ENCODE results near the gene ZNF143. TPM values are rescaled to one million over a fixed set of nuclear protein-coding genes. Genes with fewer than 3 reads are reported as not detected.
"Not testable (repeated sequence)": the region's sequence is repeated elsewhere in the genome, so short reads cannot be mapped to it uniquely, and the experiment has no call there.

The ZNF143 gene
- total RNA-seq, 1 donor from 2014 or later, result 30.9 TPM

DNA sequence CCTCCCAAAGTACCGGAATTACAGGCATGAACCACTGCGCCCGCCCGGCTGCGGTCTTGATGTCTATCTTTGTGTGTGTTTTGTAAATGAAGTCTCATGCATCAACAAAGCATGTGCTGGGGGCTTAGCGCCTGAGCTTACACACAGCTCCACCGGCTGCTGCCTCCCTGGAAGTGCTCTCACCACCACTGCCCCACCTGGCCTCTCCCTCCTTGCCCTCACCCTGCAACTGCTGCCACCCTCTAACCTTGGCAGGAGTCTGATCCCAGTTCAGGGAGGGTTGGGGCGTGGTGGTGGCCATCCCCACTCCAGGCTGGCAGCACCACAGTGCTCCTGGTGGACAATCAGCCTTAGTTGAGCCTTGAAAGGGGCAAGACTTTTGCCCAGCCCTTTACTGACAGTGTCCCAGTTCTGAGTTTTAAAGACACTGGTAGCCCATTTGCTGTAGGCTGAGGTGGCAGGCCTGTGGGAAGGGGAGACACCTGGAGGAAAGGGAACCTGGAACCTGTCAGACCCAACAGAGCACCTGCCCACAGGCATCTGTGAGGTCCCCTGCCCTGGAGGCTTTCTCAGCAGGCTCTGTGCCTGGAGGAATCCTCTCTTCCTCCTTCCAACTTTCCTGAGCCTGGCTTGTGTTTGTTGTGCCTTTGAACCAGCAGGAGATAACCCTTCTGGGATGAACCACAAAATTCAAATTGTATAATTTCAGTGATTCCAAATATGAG lies 70.3 kb downstream of the ZNF143 start:
- Mint-ChIP-seq H3K9me3 (no peaks in the 10 kb centered on the region), H3K4me1 (ENCODE audit: low read depth) (no peaks in the 10 kb centered on the region), H3K27me3 (ENCODE audit: low read depth) (no peaks in the 10 kb centered on the region), H3K36me3 (ENCODE audit: low read depth) (peaks cover 18% of the 10 kb centered on the region), H3K27ac (no peak overlapping the region), H3K4me3 (ENCODE audit: low read depth) (no peak overlapping the region)
- intact Hi-C loops (cut with micrococcal nuclease), result no loop called here
- no peak for DNase-seq (ENCODE audit: low spot score)

DNA sequence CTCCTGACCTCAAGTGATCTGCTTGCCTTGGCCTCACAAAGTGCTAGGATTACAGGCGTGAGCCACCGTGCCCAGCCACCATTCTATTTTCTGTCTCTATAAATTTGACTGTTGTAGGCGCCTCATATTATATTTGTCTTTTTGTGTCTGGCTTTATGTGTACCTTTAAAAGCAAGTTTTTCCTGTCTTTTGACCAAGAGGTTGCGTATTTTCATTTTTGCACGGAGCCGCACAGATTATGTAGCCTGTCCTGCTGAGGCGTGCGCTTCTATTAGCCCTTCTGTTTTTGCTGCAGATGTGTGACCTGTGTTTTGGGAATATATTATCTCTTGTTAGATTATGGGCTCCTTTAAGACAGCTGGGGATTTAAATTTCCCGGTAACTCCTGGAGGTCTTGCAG lies 72.2 kb downstream of the ZNF143 start:
- H3K4me1 Mint-ChIP-seq (ENCODE audit: low read depth), result no peaks in the 10 kb centered on the region
- no peak overlapping the region for H3K4me3 Mint-ChIP-seq (ENCODE audit: low read depth)
- no peaks in the 10 kb centered on the region for H3K27me3 Mint-ChIP-seq (ENCODE audit: low read depth)
- H3K9me3 Mint-ChIP-seq, result no peaks in the 10 kb centered on the region
- peaks cover 7% of the 10 kb centered on the region for H3K36me3 Mint-ChIP-seq (ENCODE audit: low read depth)
- no peak overlapping the region for H3K27ac Mint-ChIP-seq
- intact Hi-C loops (cut with micrococcal nuclease), result no loop called here
- DNase-seq (ENCODE audit: low spot score), result no peak

DNA sequence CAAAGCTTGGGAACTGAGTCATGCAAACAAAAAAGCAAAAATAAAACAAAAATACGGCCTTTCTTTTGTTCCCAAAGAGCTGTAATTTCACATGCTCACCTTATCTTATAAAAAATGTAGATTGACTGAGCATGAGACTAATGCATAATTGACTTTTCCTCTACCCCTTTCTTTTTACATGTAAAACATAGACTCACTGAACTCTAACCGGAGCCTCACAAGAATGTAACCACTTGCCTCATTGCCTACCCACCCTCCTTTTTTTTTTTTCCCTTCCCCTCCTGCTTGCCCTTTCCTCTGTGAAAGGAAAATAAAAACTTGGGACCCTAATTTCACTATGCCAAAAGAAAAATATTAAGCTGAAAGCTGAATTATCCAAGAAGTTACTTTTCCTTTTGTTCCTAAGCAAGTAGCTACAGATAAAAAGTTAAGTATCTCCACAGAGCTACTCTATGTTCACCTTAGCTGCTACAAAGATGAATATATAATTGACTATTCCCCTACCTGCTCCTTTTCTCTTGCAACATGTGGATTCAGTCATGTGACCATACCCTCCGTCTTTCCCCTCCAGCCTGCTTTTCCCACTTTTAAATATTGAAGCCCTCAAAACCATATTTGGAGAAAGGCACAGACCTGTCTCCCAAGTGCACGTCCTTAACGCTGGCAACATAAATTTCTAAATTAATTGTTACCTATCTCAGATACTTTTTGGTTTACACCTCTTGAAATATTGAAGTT lies 73.1 kb downstream of the ZNF143 start:
- Mint-ChIP-seq H3K27ac (no peak overlapping the region), H3K4me1 (ENCODE audit: low read depth) (no peaks in the 10 kb centered on the region), H3K27me3 (ENCODE audit: low read depth) (no peaks in the 10 kb centered on the region), H3K4me3 (ENCODE audit: low read depth) (no peak overlapping the region), H3K9me3 (no peaks in the 10 kb centered on the region), H3K36me3 (ENCODE audit: low read depth) (peaks cover 1% of the 10 kb centered on the region)
- no peak for DNase-seq (ENCODE audit: low spot score)
- intact Hi-C loops (cut with micrococcal nuclease), result loop anchor here (2.0 kb wide), 1 partner anchor 33 kb away; no protein-coding TSS in a partner anchor

DNA sequence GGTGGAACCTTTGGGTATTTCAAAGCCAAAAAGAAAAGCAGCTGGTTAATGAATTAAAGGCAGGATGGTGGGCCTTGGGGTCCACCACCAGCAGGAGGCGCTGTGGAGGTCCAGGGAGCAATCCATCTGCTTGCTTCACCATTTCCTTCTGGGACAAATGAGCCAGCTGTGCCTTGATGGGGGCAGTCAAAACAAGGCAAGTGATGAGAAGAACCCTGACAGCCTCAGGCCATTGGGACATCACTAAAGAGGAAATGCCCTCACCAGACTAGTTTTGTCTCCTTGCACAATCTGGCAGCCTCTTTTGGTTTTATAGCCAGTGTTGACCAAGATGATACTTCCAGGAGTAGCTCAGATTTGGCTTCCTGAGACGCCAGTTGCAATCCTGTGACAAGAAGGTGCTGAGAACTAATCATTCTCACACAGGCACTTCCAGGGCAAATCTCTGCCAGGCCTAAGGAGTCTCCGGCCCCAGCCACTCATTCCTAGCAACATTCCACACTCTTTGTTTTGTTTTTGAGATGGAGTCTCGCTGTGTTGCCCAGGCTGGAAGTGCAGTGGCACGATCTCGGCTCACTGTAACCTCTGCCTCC lies 74.5 kb downstream of the ZNF143 start:
- Mint-ChIP-seq H3K36me3 (ENCODE audit: low read depth) (no peaks in the 10 kb centered on the region), H3K27me3 (ENCODE audit: low read depth) (no peaks in the 10 kb centered on the region), H3K27ac (no peak overlapping the region), H3K4me1 (ENCODE audit: low read depth) (no peaks in the 10 kb centered on the region), H3K9me3 (no peaks in the 10 kb centered on the region), H3K4me3 (ENCODE audit: low read depth) (no peak overlapping the region)
- intact Hi-C loops (cut with micrococcal nuclease), result loop anchor here (1.0 to 2.0 kb wide), 3 partner anchors 32 to 213 kb away; no protein-coding TSS in a partner anchor
- DNase-seq (ENCODE audit: low spot score), result peak; percentile 57

DNA sequence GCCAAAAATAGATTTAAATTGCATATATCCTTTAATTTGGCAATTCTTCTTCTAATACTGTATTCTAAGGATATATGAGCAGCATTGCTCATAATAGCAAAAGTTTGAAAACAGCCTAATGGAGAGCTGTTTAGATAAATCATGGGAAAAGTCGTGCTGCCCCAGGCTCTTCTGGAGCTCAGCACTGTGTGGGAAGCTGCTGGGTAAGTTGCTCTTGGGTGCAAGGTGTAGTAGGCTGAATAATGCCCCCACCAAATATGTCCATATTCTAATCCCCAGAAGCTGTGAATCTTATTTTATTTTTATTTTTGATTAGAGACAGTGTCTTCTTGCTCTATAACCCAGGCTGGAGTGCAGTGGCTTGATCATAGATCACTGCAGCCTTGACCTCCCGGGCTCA lies 77.7 kb downstream of the ZNF143 start:
- no peak for DNase-seq (ENCODE audit: low spot score)
- Mint-ChIP-seq H3K4me1 (ENCODE audit: low read depth) (no peaks in the 10 kb centered on the region), H3K36me3 (ENCODE audit: low read depth) (no peaks in the 10 kb centered on the region), H3K9me3 (no peaks in the 10 kb centered on the region), H3K4me3 (ENCODE audit: low read depth) (no peak overlapping the region), H3K27me3 (ENCODE audit: low read depth) (no peaks in the 10 kb centered on the region), H3K27ac (no peak overlapping the region)
- intact Hi-C loops (cut with micrococcal nuclease), result no loop called here

DNA sequence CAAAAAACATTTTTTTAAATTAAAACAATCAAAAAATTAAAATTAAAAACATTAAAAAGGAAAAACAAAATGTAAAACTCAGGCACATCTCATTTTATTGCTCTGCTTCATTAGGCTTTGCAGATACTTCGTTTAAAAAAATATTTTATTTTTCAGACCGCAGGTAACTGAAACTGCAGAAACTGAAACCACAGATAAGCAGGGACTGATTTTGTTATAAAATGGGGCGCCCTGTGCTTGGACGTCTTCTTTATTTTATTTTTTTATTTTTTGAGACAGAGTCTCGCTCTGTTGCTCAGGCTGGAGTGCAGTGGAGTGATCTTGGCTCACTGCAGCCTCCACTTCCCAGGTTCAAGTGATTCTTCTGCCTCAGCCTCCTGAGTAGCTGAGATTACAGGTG lies 88.4 kb downstream of the ZNF143 start:
- DNase-seq (ENCODE audit: low spot score); intact Hi-C loops (cut with micrococcal nuclease); H3K27ac Mint-ChIP-seq; H3K27me3 Mint-ChIP-seq (ENCODE audit: low read depth); H3K9me3 Mint-ChIP-seq; H3K4me3 Mint-ChIP-seq (ENCODE audit: low read depth); H3K4me1 Mint-ChIP-seq (ENCODE audit: low read depth); H3K36me3 Mint-ChIP-seq (ENCODE audit: low read depth): not testable (repeated sequence)

DNA sequence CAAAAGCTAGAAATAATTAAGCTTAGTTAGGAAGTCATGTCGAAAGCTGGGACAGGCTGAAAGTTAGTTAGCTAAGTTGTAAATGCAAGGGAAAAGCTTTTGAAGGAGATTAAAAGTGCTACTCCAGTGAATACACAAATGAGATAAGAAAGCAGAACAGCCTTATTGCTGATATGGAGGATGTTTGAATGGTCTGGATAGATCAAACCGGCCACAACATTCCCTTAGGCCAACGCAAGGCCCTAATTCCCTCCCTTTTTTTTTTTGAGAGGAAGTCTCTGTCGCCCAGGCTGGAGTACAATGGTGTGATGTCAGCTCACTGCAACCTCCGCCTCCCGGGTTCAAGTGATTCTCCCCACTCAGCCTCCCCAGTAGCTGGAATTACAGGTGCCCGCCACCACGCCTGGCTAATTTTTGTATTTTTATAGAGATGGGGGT lies 89.4 kb downstream of the ZNF143 start:
- H3K4me3 Mint-ChIP-seq (ENCODE audit: low read depth), result no peak overlapping the region
- intact Hi-C loops (cut with micrococcal nuclease), result no loop called here
- H3K4me1 Mint-ChIP-seq (ENCODE audit: low read depth), result peaks cover 3% of the 10 kb centered on the region
- DNase-seq (ENCODE audit: low spot score), result no peak
- no peaks in the 10 kb centered on the region for H3K9me3 Mint-ChIP-seq
- H3K27me3 Mint-ChIP-seq (ENCODE audit: low read depth), result no peaks in the 10 kb centered on the region
- H3K36me3 Mint-ChIP-seq (ENCODE audit: low read depth), result no peaks in the 10 kb centered on the region
- no peak overlapping the region for H3K27ac Mint-ChIP-seq

DNA sequence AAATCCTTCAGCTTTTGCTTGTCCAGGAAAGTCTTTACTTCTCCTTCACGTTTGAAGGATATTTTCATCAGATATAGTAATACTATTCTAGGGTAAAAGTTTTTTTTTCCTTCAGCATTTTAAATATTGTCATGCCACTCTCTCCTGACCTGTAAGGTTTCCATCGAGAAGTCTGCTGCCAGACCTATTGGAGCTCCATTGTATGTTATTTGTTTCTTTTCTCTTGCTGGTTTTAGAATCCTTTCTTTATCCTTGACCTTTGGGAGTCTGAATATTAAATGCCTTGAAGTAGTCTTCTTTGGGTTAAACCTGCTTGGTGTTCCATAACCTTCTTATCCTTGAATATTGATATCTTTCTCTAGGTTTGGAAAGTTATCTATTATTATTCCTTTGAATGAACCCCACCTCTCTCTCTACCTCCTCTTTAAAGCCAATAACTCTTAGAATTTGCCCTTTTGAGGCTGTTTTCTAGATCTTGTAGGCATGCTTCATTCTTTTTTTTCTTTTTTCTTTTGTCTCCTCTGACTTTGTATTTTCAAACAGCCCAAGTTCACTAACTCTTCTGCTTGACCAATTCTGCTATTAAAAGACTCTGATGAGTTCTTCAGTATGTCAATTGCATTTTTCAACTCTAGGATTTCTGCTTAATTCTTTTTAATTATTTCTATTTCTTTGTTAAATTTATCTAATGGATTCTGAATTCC lies 100.6 kb downstream of the ZNF143 start:
- Mint-ChIP-seq H3K4me3 (ENCODE audit: low read depth) (no peak overlapping the region), H3K9me3 (peaks cover 23% of the 10 kb centered on the region), H3K27me3 (ENCODE audit: low read depth) (no peaks in the 10 kb centered on the region), H3K27ac (no peak overlapping the region), H3K36me3 (ENCODE audit: low read depth) (peaks cover 25% of the 10 kb centered on the region), H3K4me1 (ENCODE audit: low read depth) (peaks cover 13% of the 10 kb centered on the region)
- DNase-seq (ENCODE audit: low spot score), result no peak
- intact Hi-C loops (cut with micrococcal nuclease), result no loop called here

DNA sequence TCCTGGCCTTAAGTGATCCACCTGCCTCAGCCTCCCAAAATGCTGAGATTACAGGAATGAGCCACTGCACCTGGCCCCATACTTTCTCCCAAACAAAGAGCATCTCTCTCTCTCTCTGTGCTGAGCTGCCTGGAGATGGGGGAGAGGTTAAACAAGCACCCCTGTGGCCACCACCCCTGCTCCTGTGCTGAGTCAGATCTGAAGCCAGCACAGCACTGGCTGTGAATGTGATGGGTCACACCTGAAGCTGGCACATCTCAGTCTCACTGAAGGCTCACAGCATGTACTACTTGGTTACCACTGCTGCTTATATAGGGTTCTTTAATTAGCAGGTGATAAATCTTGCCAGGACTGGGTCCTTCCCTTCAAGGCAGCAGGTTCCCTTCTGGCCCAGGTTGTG lies 101.9 kb downstream of the ZNF143 start:
- Mint-ChIP-seq H3K4me3 (ENCODE audit: low read depth) (no peak overlapping the region), H3K9me3 (peaks cover 23% of the 10 kb centered on the region), H3K36me3 (ENCODE audit: low read depth) (peaks cover 19% of the 10 kb centered on the region), H3K4me1 (ENCODE audit: low read depth) (peaks cover 18% of the 10 kb centered on the region), H3K27ac (no peak overlapping the region), H3K27me3 (ENCODE audit: low read depth) (no peaks in the 10 kb centered on the region)
- intact Hi-C loops (cut with micrococcal nuclease), result no loop called here
- no peak for DNase-seq (ENCODE audit: low spot score)

DNA sequence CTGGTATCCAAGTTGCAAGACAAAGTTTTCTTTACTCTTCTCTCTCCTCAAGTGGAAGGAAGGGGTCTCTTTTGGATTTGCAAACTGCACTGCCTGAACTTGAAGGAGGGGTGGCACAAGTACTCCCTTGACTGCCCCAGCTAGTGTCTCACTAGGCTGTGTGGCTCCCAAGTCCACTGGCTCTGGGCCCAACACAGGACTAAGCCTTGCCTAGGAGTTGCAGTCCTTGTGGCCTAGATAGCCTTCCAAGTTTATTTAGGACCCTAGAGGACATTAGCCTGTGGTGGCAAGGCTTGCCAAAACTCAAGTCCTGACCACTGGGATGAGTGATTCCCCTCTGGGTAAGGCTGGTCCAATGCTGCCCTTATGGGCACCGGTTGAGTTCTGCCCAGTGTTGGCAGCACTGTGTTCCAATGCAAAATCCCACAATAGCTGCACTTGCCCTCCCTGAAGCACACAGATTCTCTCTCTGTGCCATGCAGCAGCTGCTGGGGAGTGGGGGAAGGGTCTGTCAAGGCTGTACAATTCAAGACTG lies 102.5 kb downstream of the ZNF143 start:
- H3K4me1 Mint-ChIP-seq (ENCODE audit: low read depth), result peaks cover 18% of the 10 kb centered on the region
- H3K27ac Mint-ChIP-seq, result no peak overlapping the region
- peaks cover 23% of the 10 kb centered on the region for H3K9me3 Mint-ChIP-seq
- peaks cover 19% of the 10 kb centered on the region for H3K36me3 Mint-ChIP-seq (ENCODE audit: low read depth)
- intact Hi-C loops (cut with micrococcal nuclease), result no loop called here
- no peak for DNase-seq (ENCODE audit: low spot score)
- H3K4me3 Mint-ChIP-seq (ENCODE audit: low read depth), result no peak overlapping the region
- no peaks in the 10 kb centered on the region for H3K27me3 Mint-ChIP-seq (ENCODE audit: low read depth)

DNA sequence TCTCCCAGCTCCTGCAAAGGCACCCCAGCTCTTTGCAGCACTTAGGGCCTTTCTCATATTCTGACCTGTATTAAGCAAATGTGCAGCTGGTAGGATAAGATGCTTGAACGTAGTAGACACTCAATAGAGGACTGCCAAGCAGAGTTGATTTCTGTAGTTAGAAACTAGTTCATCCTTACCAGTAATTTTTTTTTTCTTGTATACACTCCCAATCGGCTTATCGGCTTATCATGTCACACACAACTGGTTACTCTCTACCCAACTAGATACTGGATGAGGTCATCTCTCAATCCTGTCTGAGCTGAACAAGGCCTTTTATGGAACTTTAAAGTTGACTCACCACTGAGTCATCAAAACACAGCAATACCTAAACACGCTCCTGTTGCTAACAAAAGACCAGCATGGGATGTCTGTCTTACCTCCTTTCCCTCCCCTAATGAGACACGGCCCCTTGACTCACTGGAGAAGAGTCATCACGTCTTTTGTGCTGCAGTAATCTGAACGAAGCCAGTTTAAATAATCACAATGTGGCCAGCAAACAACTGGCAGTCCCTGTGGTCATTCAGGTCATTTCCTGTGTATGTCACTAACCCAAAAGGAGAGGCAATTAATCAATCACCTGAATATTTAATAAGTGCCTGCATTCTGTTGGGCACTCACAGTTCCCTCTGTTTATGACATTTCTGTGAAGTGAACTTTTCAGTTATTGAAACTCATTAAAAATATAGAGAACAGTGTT lies 105.2 kb downstream of the ZNF143 start:
- Mint-ChIP-seq H3K9me3 (peaks cover 15% of the 10 kb centered on the region), H3K27me3 (ENCODE audit: low read depth) (peaks cover 2% of the 10 kb centered on the region), H3K4me3 (ENCODE audit: low read depth) (peak overlapping the region; percentile 37), H3K36me3 (ENCODE audit: low read depth) (peaks cover 13% of the 10 kb centered on the region), H3K4me1 (ENCODE audit: low read depth) (peaks cover 26% of the 10 kb centered on the region), H3K27ac (peak overlapping the region; percentile 89)
- DNase-seq (ENCODE audit: low spot score), result peak; percentile 61
- intact Hi-C loops (cut with micrococcal nuclease), result loop anchor here (1.0 to 2.0 kb wide), 5 partner anchors 31 to 357 kb away; partner anchors contain the start of gene ZNF143

DNA sequence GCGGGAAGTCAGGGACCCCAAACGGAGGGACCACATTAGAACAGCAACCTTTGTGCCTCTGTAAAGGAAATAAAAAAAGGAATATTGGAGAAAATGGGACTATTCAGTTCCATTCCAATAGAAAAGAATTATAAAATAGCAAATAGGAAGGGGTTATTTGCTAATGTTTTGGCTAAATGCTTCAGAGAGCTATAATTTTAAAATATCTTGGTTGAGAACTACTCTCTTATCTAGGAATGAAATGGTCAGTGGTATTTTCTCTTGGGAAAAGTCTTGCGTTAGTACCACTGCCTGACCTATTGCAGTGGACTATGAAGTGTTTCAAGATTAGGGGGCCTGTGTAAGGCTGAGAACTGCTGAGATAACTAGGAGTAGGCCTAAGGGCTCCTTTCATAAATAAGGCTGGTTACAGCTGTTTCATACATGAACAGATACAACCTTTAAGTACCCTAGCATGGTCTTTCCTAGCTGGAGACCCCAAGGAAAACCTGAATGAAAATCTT lies 105.8 kb downstream of the ZNF143 start:
- Mint-ChIP-seq H3K27me3 (ENCODE audit: low read depth) (peaks cover 2% of the 10 kb centered on the region), H3K27ac (peak overlapping the region; percentile 89), H3K36me3 (ENCODE audit: low read depth) (peaks cover 7% of the 10 kb centered on the region), H3K4me3 (ENCODE audit: low read depth) (no peak overlapping the region), H3K9me3 (peaks cover 9% of the 10 kb centered on the region), H3K4me1 (ENCODE audit: low read depth) (peaks cover 26% of the 10 kb centered on the region)
- intact Hi-C loops (cut with micrococcal nuclease), result loop anchor here (1.0 to 2.0 kb wide), 5 partner anchors 32 to 357 kb away; partner anchors contain the start of gene ZNF143
- no peak for DNase-seq (ENCODE audit: low spot score)

Measured in activated T-helper 2 cell treated with anti-CD3 and anti-CD28 coated beads, Interferon-gamma antibody, Interleukin-2, Interleukin-4, amounts not matched to agents 10 μg/mL and 5 μg/mL and 100 μg/mL, durations not matched to agents 14 hours and 24 hours and 36 hours (primary cell).